HG02981 (cell line): ENCODE measurements around the gene RAB40A.
"Not testable (repeated sequence)": the region's sequence is repeated elsewhere in the genome, so short reads cannot be mapped to it uniquely, and the experiment has no call there.

Experiments used
- ATAC-seq: cut with Tn5 transposase; IDR thresholded peaks from one replicate; pipeline ENCODE4 v1.9.1; 2021; ENCODE audit warnings: mild to moderate bottlenecking, moderate library complexity; ENCODE audit not compliant: unreplicated experiment

RAB40A gene

GRCh38 chrX:103464774-103465117 is 54.5 kb downstream of the RAB40A start:
- ATAC-seq = peak; percentile 97

GRCh38 chrX:103464072-103464773 is 55.1 kb downstream of the RAB40A start:
- ATAC-seq = peak; percentile 71

GRCh38 chrX:103461156-103461555 is 58.1 kb downstream of the RAB40A start:
- ATAC-seq = no peak

- not testable (repeated sequence) for ATAC-seq
Measured at GRCh38 chrX:103460001-103460755, 59.1 kb downstream of the RAB40A start.

- no peak for ATAC-seq
Measured at GRCh38 chrX:103453655-103454054, 65.6 kb downstream of the RAB40A start.
